Measurements from ENCODE around the gene C6orf163. TPM values are rescaled to one million over a fixed set of nuclear protein-coding genes. Genes with fewer than 3 reads are reported as not detected.
A peak's percentile ranks its signal among the peaks of the same experiment; 100 is the strongest.

Gene C6orf163
- total RNA-seq, 6 experiments from 2014 or later, result 0.14 to 0.43 (median 0.40) TPM

GRCh38 chr6:87357479-87358196 lies 13.0 kb downstream of the C6orf163 start:
- Mint-ChIP-seq H3K9me3 (no peaks in the 10 kb centered on the region), H3K27me3 (ENCODE audit: insufficient read depth) (peaks cover 2% of the 10 kb centered on the region), H3K36me3 (ENCODE audit: low read depth) (no peaks in the 10 kb centered on the region), H3K4me1 (ENCODE audit: low read depth) (peaks cover 5% of the 10 kb centered on the region; the same call in 1 of the 2 replicates), H3K27ac (no peak overlapping the region; the same call in 1 of the 2 replicates), H3K4me3 (no peak overlapping the region)
- DNase-seq, result no peak
- TF ChIP-seq, protein P1, sequence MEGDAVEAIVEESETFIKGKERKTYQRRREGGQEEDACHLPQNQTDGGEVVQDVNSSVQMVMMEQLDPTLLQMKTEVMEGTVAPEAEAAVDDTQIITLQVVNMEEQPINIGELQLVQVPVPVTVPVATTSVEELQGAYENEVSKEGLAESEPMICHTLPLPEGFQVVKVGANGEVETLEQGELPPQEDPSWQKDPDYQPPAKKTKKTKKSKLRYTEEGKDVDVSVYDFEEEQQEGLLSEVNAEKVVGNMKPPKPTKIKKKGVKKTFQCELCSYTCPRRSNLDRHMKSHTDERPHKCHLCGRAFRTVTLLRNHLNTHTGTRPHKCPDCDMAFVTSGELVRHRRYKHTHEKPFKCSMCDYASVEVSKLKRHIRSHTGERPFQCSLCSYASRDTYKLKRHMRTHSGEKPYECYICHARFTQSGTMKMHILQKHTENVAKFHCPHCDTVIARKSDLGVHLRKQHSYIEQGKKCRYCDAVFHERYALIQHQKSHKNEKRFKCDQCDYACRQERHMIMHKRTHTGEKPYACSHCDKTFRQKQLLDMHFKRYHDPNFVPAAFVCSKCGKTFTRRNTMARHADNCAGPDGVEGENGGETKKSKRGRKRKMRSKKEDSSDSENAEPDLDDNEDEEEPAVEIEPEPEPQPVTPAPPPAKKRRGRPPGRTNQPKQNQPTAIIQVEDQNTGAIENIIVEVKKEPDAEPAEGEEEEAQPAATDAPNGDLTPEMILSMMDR (IDR thresholded peaks at IDR 0.05), result no peak

DNA sequence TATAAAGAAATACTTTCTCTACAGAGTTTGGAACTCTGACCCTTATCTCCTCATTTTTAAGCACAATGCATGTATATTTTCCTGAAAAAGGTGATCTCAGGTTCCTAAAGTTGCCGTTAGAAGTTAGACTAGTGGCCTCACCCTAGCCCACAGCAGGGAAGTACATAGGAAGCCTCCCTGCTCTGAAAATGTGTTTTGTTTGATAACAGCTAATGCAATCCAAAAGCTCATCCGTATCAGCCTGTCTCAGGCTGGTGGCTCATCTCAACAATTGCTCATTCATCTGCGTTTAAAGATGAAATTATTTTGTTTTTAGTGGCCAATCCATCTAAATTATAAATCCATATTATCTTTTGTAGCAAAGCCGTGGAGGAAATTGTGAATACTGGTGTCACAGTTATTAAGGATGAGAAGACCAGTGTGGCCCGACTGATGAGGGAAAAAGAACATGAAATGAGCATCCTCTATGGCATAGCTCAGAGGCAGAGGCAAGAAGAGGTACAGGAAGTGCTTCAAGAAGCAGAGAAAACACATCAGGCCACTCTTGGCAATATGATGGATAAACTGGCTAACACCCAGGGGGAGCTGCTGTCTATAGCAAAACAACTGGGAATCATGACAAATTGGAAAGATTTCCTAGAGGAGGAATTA lies 20.1 kb downstream of the C6orf163 start:
- peaks cover 7% of the 10 kb centered on the region; the same call in 1 of the 2 replicates for H3K4me1 Mint-ChIP-seq (ENCODE audit: low read depth)
- no peak for DNase-seq
- no peaks in the 10 kb centered on the region; the same call in 1 of the 2 replicates for H3K36me3 Mint-ChIP-seq (ENCODE audit: low read depth)
- no peak overlapping the region for H3K27ac Mint-ChIP-seq
- peaks cover 4% of the 10 kb centered on the region; the same call in 1 of the 2 replicates for H3K9me3 Mint-ChIP-seq
- TF ChIP-seq, protein P1 (IDR thresholded peaks at IDR 0.05), result no peak
- H3K27me3 Mint-ChIP-seq (ENCODE audit: insufficient read depth), result peaks cover 2% of the 10 kb centered on the region; the same call in 1 of the 2 replicates
- H3K4me3 Mint-ChIP-seq, result no peak overlapping the region

DNA sequence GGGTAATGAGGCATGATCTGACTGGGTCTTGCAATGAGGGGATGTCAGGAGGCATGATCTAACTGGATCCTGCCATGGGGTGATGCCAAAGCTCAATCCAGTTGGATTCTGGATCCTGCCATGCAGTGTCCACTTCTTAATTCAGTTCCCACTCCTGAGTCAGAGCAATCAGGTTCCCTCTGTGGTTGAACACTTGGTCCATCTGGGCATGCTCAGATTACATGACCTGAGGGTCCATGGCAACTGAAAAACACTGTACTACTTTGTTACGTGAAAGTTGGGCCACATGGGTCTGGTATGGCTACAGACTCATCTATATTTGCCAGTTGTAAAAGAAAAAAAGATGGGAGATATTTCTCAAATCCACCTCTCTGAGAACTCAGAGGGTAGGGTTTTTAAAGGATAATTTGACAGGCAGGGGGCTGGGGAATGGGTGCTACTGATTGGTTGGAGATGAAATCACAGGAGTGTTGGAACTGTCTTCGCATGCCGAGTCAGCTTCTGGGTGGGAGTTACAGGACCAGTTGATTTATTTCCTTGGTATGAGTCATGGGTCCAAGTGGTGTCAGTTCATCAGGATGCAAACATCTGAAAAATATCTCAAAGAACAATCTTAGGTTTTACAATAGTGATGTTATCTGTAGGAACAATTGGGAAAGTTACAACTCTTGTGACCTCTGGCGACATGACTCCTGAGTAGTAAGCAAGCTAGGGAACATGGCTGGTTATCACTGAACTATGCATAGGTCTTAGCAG lies 21.6 kb downstream of the C6orf163 start:
- DNase-seq, result peak; percentile 3

DNA sequence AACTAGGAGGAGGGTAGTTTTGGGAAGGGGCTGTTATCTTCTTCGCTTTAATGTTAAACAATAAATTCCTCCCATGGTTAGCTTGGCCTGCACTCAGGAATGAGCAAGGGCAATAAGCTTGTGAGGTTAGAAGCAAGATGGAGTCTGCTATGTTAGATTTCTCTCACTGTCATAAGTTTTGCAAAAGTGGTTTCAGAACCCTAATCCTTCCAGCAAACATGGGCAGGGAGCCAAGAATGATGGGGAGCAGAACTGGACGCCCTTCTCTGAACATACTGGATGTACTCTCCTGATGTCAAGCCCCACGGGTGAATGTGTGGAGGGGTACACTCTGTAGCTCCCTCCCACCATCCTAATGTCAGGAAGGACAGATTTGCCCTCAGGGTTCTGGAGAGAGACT lies 22.3 kb downstream of the C6orf163 start:
- no peak overlapping the region for H3K4me3 Mint-ChIP-seq
- H3K36me3 Mint-ChIP-seq (ENCODE audit: low read depth), result no peaks in the 10 kb centered on the region; the same call in 1 of the 2 replicates
- TF ChIP-seq, protein P1 (IDR thresholded peaks at IDR 0.05), result no peak

More for the DNA sequence above, 21.6 kb downstream of the C6orf163 start:
- no peaks in the 10 kb centered on the region; the same call in 1 of the 2 replicates for H3K36me3 Mint-ChIP-seq (ENCODE audit: low read depth)
- H3K27me3 Mint-ChIP-seq (ENCODE audit: insufficient read depth), result no peaks in the 10 kb centered on the region
- H3K27ac Mint-ChIP-seq, result no peak overlapping the region
- peaks cover 7% of the 10 kb centered on the region; the same call in 1 of the 2 replicates for H3K4me1 Mint-ChIP-seq (ENCODE audit: low read depth)
- H3K9me3 Mint-ChIP-seq, result peaks cover 4% of the 10 kb centered on the region; the same call in 1 of the 2 replicates
- TF ChIP-seq, protein P1 (IDR thresholded peaks at IDR 0.05), result no peak
- H3K4me3 Mint-ChIP-seq, result no peak overlapping the region

GRCh38 chr6:87373377-87373776 lies 28.8 kb downstream of the C6orf163 start:
- no peaks in the 10 kb centered on the region for H3K4me1 Mint-ChIP-seq (ENCODE audit: low read depth)
- no peaks in the 10 kb centered on the region; the same call in 1 of the 2 replicates for H3K27me3 Mint-ChIP-seq (ENCODE audit: insufficient read depth)
- no peak overlapping the region for H3K27ac Mint-ChIP-seq

More for the DNA sequence above, 22.3 kb downstream of the C6orf163 start:
- no peak for DNase-seq
- no peaks in the 10 kb centered on the region for H3K27me3 Mint-ChIP-seq (ENCODE audit: insufficient read depth)
- no peak overlapping the region for H3K27ac Mint-ChIP-seq
- H3K9me3 Mint-ChIP-seq, result peaks cover 4% of the 10 kb centered on the region; the same call in 1 of the 2 replicates
- H3K4me1 Mint-ChIP-seq (ENCODE audit: low read depth), result peaks cover 7% of the 10 kb centered on the region; the same call in 1 of the 2 replicates

More at GRCh38 chr6:87373377-87373776, 28.8 kb downstream of the C6orf163 start:
- H3K36me3 Mint-ChIP-seq (ENCODE audit: low read depth), result no peaks in the 10 kb centered on the region
- TF ChIP-seq, protein P1 (IDR thresholded peaks at IDR 0.05), result no peak
- no peak for DNase-seq
- no peak overlapping the region for H3K4me3 Mint-ChIP-seq
- no peaks in the 10 kb centered on the region; the same call in 1 of the 2 replicates for H3K9me3 Mint-ChIP-seq

All from HFFc6 (cell line).